GM19351 (cell line): ENCODE measurements around the gene C16orf54.
"Not testable (repeated sequence)": the region's sequence is repeated elsewhere in the genome, so short reads cannot be mapped to it uniquely, and the experiment has no call there.

ENCODE experiments used
- ATAC-seq: cut with Tn5 transposase; IDR thresholded peaks from one replicate; pipeline ENCODE4 v1.9.1; 2021; ENCODE audit warnings: mild to moderate bottlenecking, moderate library complexity; ENCODE audit not compliant: unreplicated experiment

Gene C16orf54

DNA sequence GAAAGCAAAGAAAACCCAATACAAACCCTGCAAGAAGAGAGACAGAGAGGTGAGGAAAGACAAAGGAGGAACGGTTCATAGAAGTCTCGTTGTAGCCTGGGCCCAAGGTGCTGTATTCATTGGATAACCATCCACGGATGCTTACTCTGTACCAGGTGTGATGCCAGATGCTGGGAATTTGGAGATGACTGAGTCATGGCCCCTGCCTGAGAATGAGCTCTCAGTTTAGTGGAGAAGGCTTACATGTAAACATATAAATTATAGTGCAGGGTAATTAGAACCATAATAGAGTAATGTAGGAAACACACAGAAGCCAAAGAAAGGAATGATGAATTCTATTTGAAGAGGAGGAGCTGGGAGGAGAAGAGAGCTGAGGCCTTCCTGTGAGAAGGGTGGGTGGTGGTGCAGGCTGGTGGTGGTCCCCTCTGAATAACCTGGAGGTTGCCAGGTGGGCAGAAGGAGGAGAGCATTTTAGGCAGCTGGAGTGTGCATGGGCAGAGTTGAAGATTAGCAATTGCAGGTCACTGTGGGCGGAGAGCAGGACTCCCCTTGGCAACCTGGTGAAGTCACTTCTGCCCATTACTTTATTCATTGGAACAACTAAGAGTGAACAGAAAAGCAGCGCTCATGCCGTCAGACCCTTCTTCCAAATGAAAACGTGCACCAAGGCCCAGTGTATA lies 24.6 kb upstream of the C16orf54 start:
- ATAC-seq: no peak

DNA sequence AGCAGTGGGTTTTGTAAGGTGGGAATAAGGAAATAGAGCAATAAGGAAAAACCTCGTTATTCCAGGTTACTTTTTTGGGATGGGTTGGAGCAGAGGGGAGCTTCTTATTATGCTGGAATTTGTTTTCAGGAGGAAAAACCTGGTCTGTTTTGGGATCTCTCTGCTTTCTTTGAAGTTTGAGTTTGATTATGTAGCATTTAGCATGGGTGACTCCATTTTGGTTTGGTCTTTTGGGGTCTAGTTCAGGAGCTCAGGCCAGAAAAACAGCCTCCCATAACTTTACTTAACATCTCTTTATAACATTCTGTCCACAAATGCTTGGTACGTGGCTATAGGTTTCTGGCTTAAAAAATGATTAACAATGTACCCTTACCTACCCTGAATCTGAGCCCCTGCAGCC lies 23.7 kb upstream of the C16orf54 start:
- no peak for ATAC-seq

DNA sequence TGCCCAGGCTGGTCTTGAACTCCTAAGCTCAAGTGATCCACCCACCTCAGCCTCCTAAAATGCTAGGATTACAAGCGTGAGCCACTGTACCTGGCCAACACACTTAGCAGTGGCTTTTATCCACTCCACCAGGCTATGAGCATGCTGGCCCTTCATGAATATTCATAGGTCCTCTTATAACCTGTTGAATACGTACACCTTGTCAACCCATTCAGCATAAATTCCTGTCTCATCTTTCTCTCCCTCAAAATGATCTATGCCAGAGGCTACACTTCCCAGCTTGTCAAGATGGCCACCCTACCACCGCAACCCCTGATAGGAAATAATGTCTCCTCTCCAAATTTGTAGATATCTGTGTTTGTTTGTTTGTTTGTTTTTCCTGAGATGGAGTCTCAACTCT lies 21.3 kb upstream of the C16orf54 start:
- no peak for ATAC-seq

DNA sequence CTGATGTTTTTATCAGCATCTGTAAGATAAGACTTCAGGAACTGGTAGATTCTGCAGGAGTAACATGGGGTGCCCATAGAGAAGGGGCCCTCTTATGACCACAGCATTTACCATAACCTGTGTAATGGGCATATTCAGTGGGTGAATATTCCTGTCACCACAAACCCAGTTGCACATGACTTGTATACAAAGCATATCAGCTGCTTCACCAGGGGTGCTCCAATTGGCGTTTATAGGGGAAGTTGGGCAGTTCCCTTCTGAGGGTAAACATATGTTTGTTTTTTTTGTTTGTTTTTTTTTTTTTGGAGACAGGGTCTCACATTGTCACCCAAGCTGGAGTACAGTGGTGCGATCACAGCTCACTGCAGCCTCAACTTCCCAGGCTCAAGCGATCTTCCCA lies 20.8 kb upstream of the C16orf54 start:
- no peak for ATAC-seq

DNA sequence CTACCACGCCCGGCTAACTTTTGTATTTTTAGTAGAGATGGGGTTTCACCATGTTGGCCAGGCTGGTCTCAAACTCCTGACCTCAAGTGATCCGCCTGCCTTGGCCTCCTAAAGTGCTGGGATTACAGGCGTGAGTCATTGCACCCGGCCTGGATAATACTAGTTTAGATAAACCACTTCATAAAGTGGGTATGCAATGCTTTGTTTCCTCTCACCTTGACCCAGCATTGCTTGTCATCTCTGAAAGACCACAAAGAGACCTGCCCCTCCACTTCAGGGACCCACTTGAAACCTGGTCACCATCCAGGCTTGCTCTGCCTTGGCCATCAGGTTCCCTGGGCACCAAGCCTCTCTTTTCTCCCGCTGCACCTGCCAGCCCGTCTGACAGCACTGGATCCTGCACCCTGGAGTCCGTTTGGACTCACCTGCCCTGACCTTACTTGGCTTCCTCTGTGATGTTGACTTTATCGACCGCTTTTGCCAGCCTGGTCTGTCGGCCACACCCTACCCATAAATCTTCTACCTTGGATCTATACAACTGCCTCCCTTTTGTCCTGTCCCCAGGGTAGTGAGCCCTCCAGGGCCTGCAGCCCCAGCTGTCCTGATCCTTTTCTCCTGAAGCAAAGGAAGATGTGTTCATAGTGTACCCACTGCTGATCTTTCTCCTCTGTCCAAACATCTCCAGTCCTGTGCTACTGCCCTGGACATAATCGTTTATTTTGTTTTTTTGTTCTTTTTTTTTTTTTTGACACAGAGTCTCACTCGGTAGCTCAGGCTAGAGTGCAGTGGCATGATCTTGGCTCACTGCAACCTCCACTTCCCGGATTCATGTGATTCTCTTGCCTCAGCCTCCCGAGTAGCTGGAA lies 19.6 kb upstream of the C16orf54 start:
- no peak for ATAC-seq

DNA sequence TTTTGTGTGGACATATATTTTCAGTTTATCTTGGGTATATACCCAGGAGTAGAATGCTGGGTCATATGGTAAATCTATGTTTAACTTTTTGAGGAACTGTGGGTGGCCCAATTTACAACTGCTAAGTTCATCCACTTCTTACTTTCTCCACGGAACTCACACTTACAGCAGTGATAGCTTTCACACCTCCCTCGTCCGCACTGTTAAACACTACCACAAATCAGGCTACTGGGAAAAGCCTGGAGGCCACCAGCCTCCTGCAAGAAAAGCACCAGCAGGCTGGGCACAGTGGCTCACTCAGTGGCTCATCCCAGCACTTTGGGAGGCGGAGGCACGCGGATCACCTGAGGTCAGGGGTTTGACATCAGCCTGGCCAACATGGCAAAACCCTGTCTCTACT lies 17.5 kb upstream of the C16orf54 start:
- ATAC-seq: no peak

DNA sequence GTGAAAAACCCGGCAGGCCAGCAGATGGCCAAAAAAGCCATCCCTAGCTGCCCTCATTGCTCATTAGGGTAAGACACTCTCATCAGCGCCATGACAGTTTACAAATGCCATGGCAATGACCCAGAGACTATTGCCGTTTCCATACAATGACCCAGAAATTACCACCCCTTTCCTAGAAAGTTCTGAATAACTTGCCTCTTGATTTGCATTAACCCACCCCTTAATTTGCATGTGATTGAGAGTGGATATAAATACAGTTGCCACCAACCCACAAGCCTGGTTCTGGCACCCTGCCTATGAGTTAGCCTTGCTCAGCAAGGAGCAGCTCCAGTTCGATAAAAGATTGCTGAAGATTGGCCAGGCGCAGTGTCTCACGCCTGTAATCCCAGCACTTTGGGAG lies 16.1 kb upstream of the C16orf54 start:
- no peak for ATAC-seq

DNA sequence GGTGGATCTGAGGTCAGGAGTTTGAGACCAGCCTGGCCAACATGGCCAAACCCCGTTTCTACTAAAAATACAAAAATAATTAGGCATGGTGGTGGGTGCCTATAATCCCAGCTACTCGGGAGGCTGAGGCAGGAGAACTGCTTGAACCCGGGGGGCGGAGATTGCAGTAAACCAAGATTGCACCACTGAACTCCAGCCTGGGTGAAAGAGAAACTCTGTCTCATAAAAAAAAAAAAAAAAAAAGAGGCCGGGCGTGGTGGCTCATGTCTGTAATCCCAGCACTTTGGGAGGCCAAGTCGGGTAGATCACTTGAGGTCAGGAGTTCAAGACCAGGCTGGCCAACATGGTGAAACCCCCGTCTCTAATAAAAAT lies 15.5 kb upstream of the C16orf54 start:
- not testable (repeated sequence) for ATAC-seq

DNA sequence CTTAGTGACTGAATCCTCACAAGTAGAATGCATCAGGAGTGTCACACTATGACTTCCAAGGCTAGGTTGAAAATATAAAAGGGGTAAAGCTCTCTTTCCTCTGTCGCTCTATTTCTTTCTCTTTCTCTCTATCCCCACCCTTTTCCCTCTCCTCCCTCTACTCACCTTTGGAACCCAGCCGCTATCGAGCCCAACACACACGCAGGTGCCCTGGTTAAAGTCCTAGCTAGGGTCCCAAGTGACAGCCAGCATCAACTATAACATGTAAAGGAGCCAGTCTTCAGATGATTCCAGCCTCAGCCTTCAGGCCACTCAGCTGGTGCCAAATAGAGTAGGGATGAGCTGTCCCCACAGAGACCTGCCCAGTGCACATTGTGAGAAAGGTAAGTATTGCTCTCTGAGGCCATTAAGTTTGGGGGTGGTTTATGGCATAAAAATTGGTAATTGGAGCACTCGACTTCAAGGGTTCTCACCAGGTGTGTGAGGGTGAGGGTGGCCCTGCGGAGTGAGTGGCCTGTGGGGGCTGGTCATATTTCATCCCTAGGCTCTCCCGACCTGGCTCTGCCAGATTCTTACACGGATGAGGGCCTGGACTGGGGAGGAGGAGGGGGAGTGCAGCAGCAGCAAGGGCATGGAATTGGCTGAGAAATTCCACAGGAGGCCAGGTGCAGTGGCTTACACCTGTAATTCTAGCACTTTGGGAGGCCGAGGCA lies 14.9 kb upstream of the C16orf54 start:
- ATAC-seq: no peak

DNA sequence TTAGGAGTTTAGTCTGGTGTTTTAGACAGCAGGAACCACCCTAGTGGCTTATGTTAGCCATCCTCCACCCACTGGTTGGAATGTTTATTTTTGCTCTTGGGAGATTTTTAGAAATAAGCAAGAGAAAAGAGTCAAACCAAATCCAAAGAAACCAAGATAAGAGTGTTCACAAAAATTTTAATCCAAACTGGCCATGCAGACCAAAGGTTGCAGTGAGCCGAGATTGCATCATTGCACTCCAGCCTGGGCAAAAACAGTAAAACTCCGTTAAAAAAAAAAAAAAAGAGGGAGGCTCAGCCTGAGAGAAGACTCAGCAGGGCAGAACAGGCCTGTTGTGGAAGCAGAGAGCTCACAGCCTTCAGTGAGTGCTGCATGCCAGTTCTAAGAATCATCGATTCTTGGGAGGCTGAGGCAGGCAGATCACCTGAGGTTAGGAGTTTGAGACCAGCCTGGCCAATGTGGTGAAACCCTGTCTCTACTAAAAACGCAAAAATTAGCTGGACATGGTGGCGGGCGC lies 12.2 kb upstream of the C16orf54 start:
- ATAC-seq: no peak

DNA sequence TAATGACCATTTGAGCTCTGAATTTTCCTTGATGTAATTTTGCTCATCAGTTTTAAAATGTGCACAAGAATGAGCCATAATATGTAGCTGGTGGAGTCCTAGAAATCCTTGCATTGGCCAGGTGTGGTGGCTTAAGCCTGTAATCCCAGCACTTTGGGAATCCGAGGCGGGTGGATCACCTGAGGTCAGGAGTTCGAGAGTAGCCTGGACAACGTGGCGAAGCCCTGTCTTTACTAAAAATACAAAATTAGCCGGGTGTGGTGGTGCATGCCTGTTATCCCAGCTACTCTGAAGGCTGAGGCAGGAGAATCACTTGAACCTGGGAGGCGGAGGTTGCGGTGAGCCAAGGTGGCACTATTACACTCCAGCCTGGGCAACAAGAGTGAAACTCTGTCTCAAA lies 11.3 kb upstream of the C16orf54 start:
- ATAC-seq: not testable (repeated sequence)

DNA sequence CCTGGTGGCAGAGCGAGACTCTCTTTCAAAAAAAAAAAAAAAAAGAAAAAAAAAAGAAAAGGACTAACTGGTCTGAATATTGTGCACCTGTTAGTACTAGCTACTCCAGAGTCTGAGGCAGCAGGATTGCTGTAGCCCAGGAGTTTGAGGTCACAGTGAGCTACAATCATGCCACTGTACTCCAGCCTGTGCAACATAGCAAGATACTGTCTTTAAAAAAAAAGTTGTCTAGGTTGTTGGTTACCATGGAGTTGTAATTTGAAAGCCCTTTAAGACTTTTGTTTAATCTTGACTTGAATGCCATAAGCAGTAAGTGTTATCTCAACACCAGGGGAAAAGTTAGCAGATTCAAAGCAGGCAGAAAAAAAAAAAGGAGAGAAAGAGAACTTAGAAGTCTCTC lies 10.9 kb upstream of the C16orf54 start:
- ATAC-seq: no peak

DNA sequence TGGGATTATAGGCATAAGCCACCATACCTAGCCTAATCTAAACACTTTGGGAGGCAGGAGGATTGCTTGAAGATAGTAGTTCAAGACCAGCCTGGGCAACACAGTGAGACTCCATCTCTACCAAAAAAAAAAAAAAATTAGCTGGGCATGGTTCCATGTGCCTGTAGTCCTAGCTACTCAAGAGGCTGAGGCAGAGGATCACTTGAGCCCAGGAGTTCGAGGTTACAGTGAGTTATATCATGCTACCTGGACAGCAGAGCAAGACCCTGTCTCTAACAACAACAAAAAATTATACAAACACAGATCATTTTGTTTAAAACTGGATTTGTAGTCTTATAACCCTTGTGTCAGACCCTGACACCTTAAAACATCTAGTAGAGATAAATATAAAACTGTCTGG lies 7.7 kb upstream of the C16orf54 start:
- ATAC-seq: no peak

DNA sequence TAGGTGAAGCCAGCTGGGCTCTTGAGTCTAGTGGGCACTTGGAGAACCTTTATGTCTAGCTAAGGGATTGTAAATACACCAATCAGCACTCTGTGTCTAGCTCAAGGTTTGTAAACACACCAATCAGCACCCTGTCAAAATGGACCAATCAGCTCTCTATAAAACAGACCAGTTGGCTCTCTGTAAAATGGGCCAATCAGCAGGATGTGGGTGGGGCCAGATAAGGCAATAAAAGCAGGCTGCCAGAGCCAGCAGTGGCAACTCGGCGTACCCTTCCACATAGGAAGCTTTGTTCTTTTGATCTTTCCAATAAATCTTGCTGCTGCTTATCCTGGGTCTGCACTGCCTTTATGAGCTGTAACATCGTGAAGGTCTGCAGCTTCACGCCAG lies 3.0 kb upstream of the C16orf54 start:
- ATAC-seq: not testable (repeated sequence)

DNA sequence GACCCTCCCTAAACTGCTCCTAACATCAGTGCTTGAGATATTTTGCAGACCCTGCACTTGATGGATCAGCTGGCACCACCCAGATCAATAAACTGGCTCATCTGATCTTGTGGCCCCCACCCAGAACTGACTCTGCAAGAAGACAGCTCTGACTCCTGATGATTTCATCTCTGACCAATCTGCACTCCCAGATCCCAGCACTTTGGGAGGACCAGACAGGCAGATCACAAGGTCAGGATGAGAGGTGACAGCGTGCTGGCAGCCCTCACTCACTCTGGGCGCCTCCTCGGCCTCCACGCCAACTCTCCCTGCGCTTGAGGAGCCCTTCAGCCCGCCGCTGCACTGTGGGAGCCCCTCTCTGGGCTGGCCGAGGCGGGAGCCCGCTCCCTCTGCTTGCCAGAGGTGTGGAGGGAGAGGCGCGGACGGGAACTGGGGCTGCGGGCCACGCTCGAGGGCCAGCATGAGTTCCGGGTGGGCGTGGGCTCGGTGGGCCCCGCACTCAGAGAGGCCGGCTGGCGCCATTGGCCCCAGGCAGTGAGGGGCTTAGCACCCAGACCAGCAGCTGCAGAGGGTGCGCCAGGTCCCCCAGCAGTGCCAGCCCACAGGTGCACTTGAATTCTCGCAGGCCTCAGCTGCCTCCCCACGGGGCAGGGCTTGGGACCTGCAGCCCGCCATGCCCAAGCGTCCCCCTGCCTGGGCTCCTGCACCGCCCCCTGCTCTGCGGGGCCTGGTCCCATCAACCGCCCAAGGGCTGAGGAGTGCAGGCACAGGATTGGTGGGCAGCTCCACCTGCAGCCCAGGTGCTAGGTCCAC lies 2.4 kb upstream of the C16orf54 start:
- ATAC-seq: no peak

DNA sequence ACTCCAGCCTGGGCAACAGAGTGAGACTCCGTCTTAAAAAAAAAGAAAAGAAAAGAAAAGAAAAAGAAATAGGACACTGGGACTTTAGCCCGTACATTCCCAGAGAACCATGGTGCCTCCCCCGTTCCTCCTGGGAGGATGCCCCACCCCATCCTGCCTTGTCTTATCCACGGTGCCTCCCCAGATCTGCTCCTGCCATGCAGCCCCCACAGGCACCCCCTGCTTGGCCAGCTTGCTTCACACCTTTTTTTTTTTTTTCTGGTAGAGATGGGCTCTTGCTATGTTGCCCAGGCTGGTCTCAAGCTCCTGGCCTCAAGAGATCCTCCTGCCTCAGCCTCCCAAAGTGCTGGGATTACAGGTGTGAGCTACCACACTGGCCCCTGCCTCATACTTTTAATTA lies 728 bp upstream of the C16orf54 start:
- not testable (repeated sequence) for ATAC-seq

DNA sequence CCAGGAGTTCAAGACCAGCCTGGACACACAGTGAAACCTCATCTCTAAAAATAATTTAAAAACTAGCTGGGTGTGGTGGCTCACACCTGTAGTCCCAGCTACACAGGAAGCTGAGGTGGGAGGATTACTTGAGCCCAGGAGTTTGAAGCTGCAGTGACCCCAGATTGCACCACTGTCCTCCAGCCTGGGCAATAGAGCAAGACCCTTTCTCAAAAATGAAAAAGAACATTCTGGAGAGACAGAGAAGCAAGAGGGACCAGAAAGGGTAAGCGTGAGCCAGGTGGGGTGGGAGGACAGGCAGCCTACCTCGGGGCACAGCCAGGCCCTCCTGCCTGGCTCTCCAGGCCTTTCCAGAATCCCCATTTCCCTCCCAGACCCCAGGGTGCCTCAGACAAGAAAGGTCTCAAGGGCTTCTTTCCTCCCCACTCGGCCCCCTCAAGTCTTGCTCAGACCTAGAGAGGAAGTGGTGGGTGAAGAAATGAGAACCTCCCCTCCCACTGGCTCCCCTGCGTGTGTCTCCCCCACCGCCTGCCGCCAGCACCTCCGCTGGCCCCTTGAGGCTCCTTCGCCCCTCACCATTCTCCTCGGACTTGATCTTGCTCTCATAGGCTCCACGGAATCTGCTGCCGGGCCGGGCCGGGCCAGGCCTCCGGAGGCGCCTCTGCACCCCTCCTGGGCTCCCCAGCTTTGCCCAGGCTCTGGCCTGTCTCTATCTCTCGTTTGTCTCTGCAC lies 503 bp downstream of the C16orf54 start:
- peak; percentile 54 for ATAC-seq

DNA sequence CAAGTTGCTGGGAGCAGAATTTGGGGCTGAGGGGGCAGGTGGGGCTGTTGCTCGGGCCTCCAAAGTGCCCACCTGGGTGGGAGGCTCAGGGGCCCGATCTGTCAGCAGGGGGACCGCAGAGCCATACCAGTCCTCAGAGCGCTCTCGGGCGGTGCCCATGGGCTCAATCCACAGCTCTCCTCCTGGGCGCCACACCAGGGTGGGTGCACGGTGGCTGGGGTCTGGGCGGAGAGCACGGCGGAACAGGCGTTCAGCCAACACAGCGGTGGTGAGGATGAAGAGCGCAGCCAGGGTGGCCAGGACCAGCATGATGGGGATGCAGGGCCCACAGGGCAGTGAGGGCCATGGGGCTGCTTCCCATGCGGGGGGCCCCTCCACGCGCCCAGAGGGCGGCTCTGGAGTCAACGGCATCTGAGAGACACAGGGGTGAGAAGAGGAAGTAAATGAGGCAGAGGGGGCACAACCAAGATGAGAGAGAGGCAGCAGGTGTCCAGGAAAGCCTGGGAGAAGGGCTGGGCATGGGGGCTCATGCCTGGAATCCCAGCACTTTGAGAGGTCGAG lies 1.2 kb downstream of the C16orf54 start:
- no peak for ATAC-seq

DNA sequence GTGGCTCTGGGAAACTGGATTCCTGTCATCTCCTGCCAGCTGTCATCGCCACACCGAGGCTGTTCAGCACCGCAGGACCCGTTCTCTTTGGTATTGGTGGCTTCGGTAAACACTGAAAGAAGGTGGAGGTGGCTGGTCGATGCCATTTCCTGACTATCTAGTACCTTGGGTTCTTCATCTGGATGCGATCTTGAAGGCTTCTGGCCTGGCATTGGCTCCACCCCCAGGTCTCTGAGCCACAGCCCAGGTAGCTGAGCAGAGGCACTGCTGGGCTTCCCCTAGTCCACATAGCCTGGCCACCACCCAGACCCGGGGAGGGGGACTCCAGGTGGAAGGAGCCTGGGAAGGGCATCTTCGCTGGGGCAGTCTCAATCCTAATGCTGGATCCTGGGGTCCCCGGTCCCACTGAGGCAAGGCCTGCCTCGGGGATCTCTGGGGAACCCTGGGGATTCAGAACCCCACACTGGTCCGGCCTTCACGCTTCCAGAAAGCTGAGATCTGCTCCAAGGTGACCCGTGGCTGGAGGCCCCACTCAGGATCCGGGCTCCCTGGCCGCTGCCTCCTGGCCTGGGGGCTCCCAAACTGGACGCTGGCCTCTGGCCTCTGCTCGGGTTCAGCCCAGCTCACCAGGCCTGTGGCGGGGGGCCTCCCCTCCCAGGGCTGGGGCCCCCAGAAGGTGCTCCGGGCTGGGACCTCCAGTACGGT lies 1.8 kb downstream of the C16orf54 start:
- ATAC-seq: no peak
